Measurements from ENCODE around the gene PIN1. TPM values are rescaled to one million over a fixed set of nuclear protein-coding genes. Genes with fewer than 3 reads are reported as not detected.

PIN1 gene
- total and polyA plus RNA-seq, 2 of the 13 experiments (the other 11 are each of a cell fraction or from before 2014, with no cell fraction given) = 31.9 to 72.0 TPM

DNA sequence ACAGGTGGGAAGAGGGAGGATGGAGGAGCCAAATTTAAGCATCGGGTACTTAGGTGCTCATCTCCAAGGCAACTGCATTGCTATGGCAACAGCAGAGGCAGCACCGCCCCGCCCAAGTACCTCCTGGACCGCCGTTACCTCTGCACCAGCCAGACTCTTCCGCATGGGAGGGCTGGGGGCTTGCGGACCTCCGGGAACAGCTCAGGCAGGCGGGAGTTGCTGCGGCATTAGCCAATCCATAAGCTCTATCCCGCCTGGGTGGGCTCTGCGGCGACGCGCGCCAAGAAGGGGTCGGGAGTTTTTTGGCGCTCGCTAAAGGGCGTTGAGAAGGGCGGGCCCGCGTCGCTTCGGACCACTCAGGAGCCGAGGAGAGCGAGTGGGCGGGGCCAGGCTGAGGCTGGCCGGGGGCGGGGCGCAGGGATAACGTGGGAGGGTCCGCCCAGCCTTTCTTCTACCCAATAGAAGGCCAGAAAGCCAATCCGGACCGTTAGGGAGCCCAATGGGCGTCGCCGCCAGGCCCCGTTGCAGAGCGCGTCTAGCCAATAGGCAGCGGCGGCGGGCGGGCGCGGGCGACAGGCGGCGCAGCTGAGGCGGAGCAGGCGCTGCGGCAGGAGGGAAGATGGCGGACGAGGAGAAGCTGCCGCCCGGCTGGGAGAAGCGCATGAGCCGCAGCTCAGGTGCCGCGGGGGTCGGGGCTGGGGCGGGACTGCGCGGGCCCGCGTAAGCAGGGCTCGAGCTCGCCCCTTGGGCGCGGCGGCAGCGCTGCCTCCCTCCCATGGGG is at the start of gene PIN1 (continued):
- TF ChIP-seq, protein P1, sequence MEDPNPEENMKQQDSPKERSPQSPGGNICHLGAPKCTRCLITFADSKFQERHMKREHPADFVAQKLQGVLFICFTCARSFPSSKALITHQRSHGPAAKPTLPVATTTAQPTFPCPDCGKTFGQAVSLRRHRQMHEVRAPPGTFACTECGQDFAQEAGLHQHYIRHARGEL (CRISPR knock-in tag; IDR thresholded peaks at IDR 0.05) = no peak
- TF ChIP-seq PLRG1 (conservative IDR thresholded peaks at IDR 0.05) = no peak
- no peak for TF ChIP-seq ZC3H4 (CRISPR knock-in tag; IDR thresholded peaks at IDR 0.05; ENCODE audit: borderline replicate concordance)
- no peak for TF ChIP-seq ZNF446 (CRISPR knock-in tag; IDR thresholded peaks at IDR 0.05)
- TF ChIP-seq SRSF1 (optimal IDR thresholded peaks at IDR 0.05; ENCODE audit: low read depth, low read length) = peak; percentile 49
- peak; percentile 63 for TF ChIP-seq ZFX (CRISPR knock-in tag; IDR thresholded peaks at IDR 0.05; ENCODE audit: low read depth)
- TF ChIP-seq GTF3A (CRISPR knock-in tag; conservative IDR thresholded peaks at IDR 0.05) = no peak
- TF ChIP-seq HOXA5 (CRISPR knock-in tag; IDR thresholded peaks at IDR 0.05) = no peak
- TF ChIP-seq, protein P2, sequence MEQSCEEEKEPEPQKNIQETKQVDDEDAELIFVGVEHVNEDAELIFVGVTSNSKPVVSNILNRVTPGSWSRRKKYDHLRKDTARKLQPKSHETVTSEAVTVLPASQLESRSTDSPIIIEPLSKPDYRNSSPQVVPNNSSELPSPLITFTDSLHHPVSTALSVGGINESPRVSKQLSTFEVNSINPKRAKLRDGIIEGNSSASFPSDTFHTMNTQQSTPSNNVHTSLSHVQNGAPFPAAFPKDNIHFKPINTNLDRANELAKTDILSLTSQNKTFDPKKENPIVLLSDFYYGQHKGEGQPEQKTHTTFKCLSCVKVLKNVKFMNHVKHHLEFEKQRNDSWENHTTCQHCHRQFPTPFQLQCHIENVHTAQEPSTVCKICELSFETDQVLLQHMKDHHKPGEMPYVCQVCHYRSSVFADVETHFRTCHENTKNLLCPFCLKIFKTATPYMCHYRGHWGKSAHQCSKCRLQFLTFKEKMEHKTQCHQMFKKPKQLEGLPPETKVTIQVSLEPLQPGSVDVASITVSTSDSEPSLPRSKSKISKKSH (CRISPR knock-in tag; IDR thresholded peaks at IDR 0.05; ENCODE audit: borderline replicate concordance) = 0 out of 2 replicates have a peak, but pooled peaks have one; percentile 17
- TF ChIP-seq STAT5B (CRISPR knock-in tag; IDR thresholded peaks at IDR 0.05) = no peak
- TF ChIP-seq, protein P3, sequence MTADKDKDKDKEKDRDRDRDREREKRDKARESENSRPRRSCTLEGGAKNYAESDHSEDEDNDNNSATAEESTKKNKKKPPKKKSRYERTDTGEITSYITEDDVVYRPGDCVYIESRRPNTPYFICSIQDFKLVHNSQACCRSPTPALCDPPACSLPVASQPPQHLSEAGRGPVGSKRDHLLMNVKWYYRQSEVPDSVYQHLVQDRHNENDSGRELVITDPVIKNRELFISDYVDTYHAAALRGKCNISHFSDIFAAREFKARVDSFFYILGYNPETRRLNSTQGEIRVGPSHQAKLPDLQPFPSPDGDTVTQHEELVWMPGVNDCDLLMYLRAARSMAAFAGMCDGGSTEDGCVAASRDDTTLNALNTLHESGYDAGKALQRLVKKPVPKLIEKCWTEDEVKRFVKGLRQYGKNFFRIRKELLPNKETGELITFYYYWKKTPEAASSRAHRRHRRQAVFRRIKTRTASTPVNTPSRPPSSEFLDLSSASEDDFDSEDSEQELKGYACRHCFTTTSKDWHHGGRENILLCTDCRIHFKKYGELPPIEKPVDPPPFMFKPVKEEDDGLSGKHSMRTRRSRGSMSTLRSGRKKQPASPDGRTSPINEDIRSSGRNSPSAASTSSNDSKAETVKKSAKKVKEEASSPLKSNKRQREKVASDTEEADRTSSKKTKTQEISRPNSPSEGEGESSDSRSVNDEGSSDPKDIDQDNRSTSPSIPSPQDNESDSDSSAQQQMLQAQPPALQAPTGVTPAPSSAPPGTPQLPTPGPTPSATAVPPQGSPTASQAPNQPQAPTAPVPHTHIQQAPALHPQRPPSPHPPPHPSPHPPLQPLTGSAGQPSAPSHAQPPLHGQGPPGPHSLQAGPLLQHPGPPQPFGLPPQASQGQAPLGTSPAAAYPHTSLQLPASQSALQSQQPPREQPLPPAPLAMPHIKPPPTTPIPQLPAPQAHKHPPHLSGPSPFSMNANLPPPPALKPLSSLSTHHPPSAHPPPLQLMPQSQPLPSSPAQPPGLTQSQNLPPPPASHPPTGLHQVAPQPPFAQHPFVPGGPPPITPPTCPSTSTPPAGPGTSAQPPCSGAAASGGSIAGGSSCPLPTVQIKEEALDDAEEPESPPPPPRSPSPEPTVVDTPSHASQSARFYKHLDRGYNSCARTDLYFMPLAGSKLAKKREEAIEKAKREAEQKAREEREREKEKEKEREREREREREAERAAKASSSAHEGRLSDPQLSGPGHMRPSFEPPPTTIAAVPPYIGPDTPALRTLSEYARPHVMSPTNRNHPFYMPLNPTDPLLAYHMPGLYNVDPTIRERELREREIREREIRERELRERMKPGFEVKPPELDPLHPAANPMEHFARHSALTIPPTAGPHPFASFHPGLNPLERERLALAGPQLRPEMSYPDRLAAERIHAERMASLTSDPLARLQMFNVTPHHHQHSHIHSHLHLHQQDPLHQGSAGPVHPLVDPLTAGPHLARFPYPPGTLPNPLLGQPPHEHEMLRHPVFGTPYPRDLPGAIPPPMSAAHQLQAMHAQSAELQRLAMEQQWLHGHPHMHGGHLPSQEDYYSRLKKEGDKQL (CRISPR knock-in tag; IDR thresholded peaks at IDR 0.05; ENCODE audit: low read depth) = no peak
- no peak for TF ChIP-seq ZNF3 (CRISPR knock-in tag; IDR thresholded peaks at IDR 0.05)
- TF ChIP-seq KMT2B (CRISPR knock-in tag; IDR thresholded peaks at IDR 0.05) = no peak
- TF ChIP-seq HMG20A (CRISPR knock-in tag; IDR thresholded peaks at IDR 0.05; ENCODE audit: borderline replicate concordance) = no peak
- no peak for TF ChIP-seq ZSCAN29 (CRISPR knock-in tag; conservative IDR thresholded peaks at IDR 0.05)
- TF ChIP-seq ZSCAN30 (CRISPR knock-in tag; IDR thresholded peaks at IDR 0.05) = no peak
- no peak; the same call in 1 of the 2 replicates for TF ChIP-seq TOE1 (CRISPR knock-in tag; IDR thresholded peaks at IDR 0.05)
- TF ChIP-seq ZNF432 (CRISPR knock-in tag; IDR thresholded peaks at IDR 0.05; ENCODE audit: borderline replicate concordance) = no peak
- TF ChIP-seq, protein P4, sequence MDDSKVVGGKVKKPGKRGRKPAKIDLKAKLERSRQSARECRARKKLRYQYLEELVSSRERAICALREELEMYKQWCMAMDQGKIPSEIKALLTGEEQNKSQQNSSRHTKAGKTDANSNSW (CRISPR knock-in tag; IDR thresholded peaks at IDR 0.05; ENCODE audit: borderline replicate concordance) = no peak; the same call in 1 of the 2 replicates
- no peak for TF ChIP-seq IKZF1 (IDR thresholded peaks at IDR 0.05)
- TF ChIP-seq TBX2 (CRISPR knock-in tag; IDR thresholded peaks at IDR 0.05; ENCODE audit: borderline replicate concordance) = no peak
- TF ChIP-seq XRCC5 (optimal IDR thresholded peaks at IDR 0.05; ENCODE audit: low read length) = peak; percentile 44
- TF ChIP-seq, protein P5, sequence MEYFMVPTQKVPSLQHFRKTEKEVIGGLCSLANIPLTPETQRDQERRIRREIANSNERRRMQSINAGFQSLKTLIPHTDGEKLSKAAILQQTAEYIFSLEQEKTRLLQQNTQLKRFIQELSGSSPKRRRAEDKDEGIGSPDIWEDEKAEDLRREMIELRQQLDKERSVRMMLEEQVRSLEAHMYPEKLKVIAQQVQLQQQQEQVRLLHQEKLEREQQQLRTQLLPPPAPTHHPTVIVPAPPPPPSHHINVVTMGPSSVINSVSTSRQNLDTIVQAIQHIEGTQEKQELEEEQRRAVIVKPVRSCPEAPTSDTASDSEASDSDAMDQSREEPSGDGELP (IDR thresholded peaks at IDR 0.05; ENCODE audit: borderline replicate concordance, low read depth) = peak; percentile 47; the same call in 1 of the 2 replicates
